WTC11 (cell line): ENCODE measurements around the gene TFCP2.

Experiments
- CREB1 ChIP-seq: sonication (generic); formaldehyde crosslinking; IDR thresholded peaks from 2 replicates; pipeline ENCODE4 v1.8.0; 2023; ENCODE audit warnings: mild to moderate bottlenecking, missing genetic modification reagents
- CTCF ChIP-seq: fragments of 200-600 bp; IDR thresholded peaks from 2 replicates; pipeline ENCODE4 v1.8.0; 2022; ENCODE audit warnings: antibody characterized with exemption
- TP53 ChIP-seq: sonication (generic); formaldehyde crosslinking; IDR thresholded peaks from 2 replicates; pipeline ENCODE4 v1.8.1; 2023; ENCODE audit warnings: mild to moderate bottlenecking, missing genetic modification reagents
- ZBTB21 ChIP-seq: sonication (generic); formaldehyde crosslinking; IDR thresholded peaks from 2 replicates; pipeline ENCODE4 v1.8.1; 2023; ENCODE audit warnings: mild to moderate bottlenecking, missing genetic modification reagents, borderline replicate concordance
- ZNF263 ChIP-seq: sonication (generic); formaldehyde crosslinking; IDR thresholded peaks from 2 replicates; pipeline ENCODE4 v1.8.1; 2022; ENCODE audit warnings: low read depth, mild to moderate bottlenecking, moderate library complexity, missing genetic modification reagents
- TF ChIP-seq, protein P1 (sequence below): sonication (generic); formaldehyde crosslinking; IDR thresholded peaks from 2 replicates; pipeline ENCODE4 v1.8.0; 2022; ENCODE audit warnings: mild to moderate bottlenecking, missing genetic modification reagents

DNA sequence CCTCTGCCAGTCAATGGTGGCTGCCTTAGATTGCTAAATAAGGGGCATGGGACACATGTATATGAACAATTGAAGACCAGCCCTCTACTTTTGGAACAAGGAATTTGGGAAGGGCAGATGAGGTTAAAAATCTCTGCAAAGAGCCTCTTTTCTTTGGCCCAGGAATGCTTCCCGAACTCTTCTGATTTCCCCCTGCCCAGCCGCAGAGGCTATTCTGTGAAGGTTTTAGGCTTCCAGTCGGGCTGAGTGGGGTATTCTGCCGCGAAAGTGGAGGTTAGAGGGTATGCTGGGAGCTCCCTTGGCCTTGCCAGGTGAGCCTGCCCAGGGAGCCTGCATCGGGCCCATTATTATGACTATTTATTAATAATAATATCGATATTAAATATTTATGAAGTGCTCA is 43.7 kb upstream of the TFCP2 start:
- TF ChIP-seq CTCF (no peak), CREB1 (CRISPR knock-in tag) (no peak), TP53 (CRISPR knock-in tag) (no peak), ZBTB21 (CRISPR knock-in tag) (no peak), ZNF263 (CRISPR knock-in tag) (no peak)
- TF ChIP-seq, protein P1, sequence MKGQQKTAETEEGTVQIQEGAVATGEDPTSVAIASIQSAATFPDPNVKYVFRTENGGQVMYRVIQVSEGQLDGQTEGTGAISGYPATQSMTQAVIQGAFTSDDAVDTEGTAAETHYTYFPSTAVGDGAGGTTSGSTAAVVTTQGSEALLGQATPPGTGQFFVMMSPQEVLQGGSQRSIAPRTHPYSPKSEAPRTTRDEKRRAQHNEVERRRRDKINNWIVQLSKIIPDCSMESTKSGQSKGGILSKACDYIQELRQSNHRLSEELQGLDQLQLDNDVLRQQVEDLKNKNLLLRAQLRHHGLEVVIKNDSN (CRISPR knock-in tag), result no peak
